Psoas muscle (tissue), 8 donors: Measurements from ENCODE around the gene STYXL2. TPM values are rescaled to one million over a fixed set of nuclear protein-coding genes. Genes with fewer than 3 reads are reported as not detected.

Source experiments
- ATAC-seq, 4 donors: fragments of 200-7000 bp; cut with Tn5 transposase; one replicate each; pipeline ENCODE4 v1.9.1; 2020; ENCODE audit warnings: moderate library complexity in 3 of 4, mild to moderate bottlenecking in 2 of 4
- DNase-seq, 2 donors: peaks; one replicate each; pipeline ENCODE4 v3.0.0-alpha.2; 2020
- H3K27ac ChIP-seq: fragments of 200-600 bp; one replicate; pipeline ENCODE4 v1.8.0; 2022
- H3K27me3 ChIP-seq, 3 donors: fragments of 200-600 bp in 1 of 3; one replicate each; pipeline versions ENCODE4 v1.6.1 to v1.8.0; 2013 to 2022; ENCODE audit warnings: low read length in 2 of 3, mild to moderate bottlenecking in 2 of 3, moderate library complexity in 1 of 3; ENCODE audit not compliant: insufficient read depth in 3 of 3
- H3K36me3 ChIP-seq, 2 donors: fragments of 200-600 bp in 1 of 2; one replicate each; pipeline versions ENCODE4 v1.6.1 to v1.8.0; 2013 to 2022; ENCODE audit warnings: low read depth in 1 of 2, mild to moderate bottlenecking in 1 of 2, moderate library complexity in 1 of 2; ENCODE audit not compliant: insufficient read depth in 1 of 2
- H3K4me1 ChIP-seq: fragments of 200-600 bp; one replicate; pipeline ENCODE4 v1.8.0; 2022
- H3K4me3 ChIP-seq: fragments of 200-600 bp; one replicate; pipeline ENCODE4 v1.8.0; 2022; ENCODE audit warnings: mild to moderate bottlenecking
- H3K9me3 ChIP-seq: fragments of 200-600 bp; one replicate; pipeline ENCODE4 v1.8.0; 2022
- WGBS, 3 donors: extraction: QIAGEN DNeasy Blood & Tissue Kit; methylation state at CpG; one replicate each; pipeline versions ENCODE4 v1.1.6 to v1.1.7; 2013; 5-methylcytosine and 5-hydroxymethylcytosine counted together
- intact Hi-C, 2 donors: fragments of 100-400 bp; cut with DNase I; formaldehyde crosslinking; loops; one replicate each; pipeline versions ENCODE4 v1.11.0 to v1.14.2; 2022
- polyA plus RNA-seq, 3 donors: library from polyadenylated mRNA; stranded (reverse); fragments of 200-250 nt; gene quantifications; one replicate each; pipeline ENCODE4 v1.2.3, GENCODE V29; 2013
- total RNA-seq, 4 donors: library from RNA; stranded (reverse); fragmentation: NEBNext Ultra II Directional in 2 of 4; extraction: Animal tissue kit (Norgen Biotek cat#: 25700) in 2 of 4; gene quantifications; one replicate each; pipeline versions ENCODE4 v1.2.1 to v1.2.4, GENCODE V29; 2021 to 2023
- TF ChIP-seq, protein P1 (sequence below): fragments of 200-600 bp; IDR thresholded peaks from one replicate; pipeline ENCODE4 v1.8.0; 2022; ENCODE audit warnings: antibody characterized with exemption
- donor health status: healthy with polysubstance abuse.
- donor health status: DM: no; HTN: no; CAD: no; lungs with moderate emphysema.
- donor health status: Bipolar disorder and iron deficiency.
- donor health status: healthy.
- donor health status: DM: yes; HTN: yes; CAD: no.
- donor health status: DM: no; HTN: no; CAD: no.
- donor health status: DM: no; HTN: no; CAD: no.
- donor health status: DM: yes; HTN: yes; CAD: no.

STYXL2 gene
- total and polyA plus RNA-seq, 7 donors, result 15.2 to 205 (median 134) TPM

DNA sequence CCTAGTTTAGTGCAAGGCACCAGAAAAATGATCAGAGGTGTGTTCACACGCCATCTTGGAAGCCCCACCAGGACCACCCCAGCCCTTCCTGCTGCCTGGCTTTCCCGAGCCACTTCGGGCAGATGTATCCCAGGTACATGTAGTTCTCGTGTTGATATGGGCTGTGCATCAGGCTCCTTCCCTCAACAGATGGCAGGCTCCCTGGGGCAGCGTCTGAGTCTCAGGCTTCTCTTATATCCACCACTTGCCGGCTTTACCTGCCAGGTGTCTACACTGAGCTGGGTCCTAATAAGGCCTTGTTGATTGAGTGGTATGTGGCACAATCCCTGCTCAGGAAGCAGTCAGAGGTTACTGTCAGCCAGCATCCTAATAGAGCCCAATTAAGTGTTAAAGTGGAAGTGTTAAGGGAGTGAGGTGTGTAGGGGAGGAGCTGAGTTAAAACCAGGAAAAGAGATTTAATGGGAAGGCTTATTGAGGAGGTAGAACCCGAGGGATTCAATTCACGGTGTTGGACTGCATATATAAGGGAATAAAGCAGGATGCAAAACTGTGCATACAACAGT is 12.2 kb upstream of the STYXL2 start:
- TF ChIP-seq, protein P1, sequence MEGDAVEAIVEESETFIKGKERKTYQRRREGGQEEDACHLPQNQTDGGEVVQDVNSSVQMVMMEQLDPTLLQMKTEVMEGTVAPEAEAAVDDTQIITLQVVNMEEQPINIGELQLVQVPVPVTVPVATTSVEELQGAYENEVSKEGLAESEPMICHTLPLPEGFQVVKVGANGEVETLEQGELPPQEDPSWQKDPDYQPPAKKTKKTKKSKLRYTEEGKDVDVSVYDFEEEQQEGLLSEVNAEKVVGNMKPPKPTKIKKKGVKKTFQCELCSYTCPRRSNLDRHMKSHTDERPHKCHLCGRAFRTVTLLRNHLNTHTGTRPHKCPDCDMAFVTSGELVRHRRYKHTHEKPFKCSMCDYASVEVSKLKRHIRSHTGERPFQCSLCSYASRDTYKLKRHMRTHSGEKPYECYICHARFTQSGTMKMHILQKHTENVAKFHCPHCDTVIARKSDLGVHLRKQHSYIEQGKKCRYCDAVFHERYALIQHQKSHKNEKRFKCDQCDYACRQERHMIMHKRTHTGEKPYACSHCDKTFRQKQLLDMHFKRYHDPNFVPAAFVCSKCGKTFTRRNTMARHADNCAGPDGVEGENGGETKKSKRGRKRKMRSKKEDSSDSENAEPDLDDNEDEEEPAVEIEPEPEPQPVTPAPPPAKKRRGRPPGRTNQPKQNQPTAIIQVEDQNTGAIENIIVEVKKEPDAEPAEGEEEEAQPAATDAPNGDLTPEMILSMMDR, result no peak
- Histone ChIP-seq H3K4me1 (peaks cover 10% of the 10 kb centered on the region), H3K27ac (no peak overlapping the region), H3K9me3 (no peaks in the 10 kb centered on the region), H3K36me3 (no peaks in the 10 kb centered on the region), H3K27me3 (no peaks in the 10 kb centered on the region), H3K4me3 (no peak overlapping the region)
- ATAC-seq (no peak), DNase-seq (no peak)
- intact Hi-C loops, result no loop called here
- WGBS, 3 donors, result 80 to 83% (median 82%) methylated on average over 8 of the region's 8 CpGs

DNA sequence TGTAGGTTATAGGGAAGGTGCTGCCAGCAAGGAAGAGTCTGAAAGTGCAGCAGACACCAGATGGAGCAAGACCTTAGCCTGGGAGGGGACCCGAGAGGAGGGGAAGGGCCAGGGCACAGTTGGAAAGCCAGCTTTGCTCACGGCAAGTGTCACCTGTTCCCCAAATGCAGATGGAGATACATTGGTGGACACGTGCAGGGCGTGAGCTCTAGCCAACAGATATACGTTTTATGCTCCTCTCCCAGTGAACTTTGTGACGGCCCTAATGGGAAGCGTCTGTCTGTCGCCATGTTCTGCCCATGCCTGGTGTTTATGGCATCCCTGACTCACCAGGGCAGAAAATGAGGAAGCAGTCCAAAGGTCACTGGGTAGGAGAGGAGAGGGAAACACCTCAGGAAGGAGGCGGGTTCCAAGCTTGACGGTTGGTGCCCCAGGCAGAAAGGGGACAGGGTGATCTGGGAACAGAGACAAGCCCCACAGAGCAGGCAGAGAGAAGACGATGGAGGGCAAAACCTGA is 11.3 kb upstream of the STYXL2 start:
- no peak overlapping the region for H3K27ac ChIP-seq
- DNase-seq, result no peak
- ATAC-seq, result peak; percentile 52 to 86 (median 84)
- H3K4me1 ChIP-seq, result peaks cover 10% of the 10 kb centered on the region
- intact Hi-C loops, result no loop called here
- H3K27me3 ChIP-seq, result no peaks in the 10 kb centered on the region
- H3K4me3 ChIP-seq, result no peak overlapping the region
- TF ChIP-seq, protein P1, result peak; percentile 7
- no peaks in the 10 kb centered on the region for H3K36me3 ChIP-seq
- no peaks in the 10 kb centered on the region for H3K9me3 ChIP-seq
- 49 to 60% (median 52%) methylated on average over 11 of the region's 11 CpGs for WGBS, 3 donors

DNA sequence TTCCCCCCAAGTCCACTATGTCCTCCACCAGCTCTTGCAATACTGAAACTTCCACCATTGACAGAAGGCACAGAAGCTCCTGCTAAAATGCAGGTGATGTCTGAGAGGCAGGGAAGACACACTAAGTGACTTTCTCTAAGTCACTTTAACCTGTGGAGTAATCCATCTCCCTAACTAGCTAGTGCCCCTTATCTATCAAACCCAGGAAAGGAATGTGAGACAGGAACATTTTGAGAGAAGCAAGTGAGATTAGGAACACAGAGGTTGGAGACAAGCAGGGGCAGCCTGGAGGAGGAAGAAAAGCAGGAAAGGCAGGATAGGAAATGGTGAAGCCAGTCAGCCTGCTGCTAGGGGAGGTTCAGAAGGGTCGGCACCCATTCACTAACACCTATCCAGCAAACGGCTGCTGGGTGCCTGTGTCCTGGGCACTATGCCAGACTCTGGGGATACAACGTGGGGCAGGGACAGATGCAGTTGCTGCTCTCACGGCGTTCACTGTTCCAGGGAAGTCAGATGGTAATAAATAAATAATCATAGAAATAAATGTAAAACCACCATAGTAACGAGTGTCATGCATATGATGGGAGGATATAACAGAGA is 10.7 kb upstream of the STYXL2 start:
- no peak overlapping the region for H3K4me3 ChIP-seq
- DNase-seq, result no peak
- H3K9me3 ChIP-seq, result no peaks in the 10 kb centered on the region
- intact Hi-C loops, result no loop called here
- H3K27me3 ChIP-seq, result no peaks in the 10 kb centered on the region
- peaks cover 10% of the 10 kb centered on the region for H3K4me1 ChIP-seq
- TF ChIP-seq, protein P1, result no peak
- WGBS, 3 donors, result 13 to 33% (median 16%) methylated on average over 6 of the region's 6 CpGs
- H3K36me3 ChIP-seq, result no peaks in the 10 kb centered on the region
- peak; percentile 52 to 68 (median 60) for ATAC-seq
- no peak overlapping the region for H3K27ac ChIP-seq

DNA sequence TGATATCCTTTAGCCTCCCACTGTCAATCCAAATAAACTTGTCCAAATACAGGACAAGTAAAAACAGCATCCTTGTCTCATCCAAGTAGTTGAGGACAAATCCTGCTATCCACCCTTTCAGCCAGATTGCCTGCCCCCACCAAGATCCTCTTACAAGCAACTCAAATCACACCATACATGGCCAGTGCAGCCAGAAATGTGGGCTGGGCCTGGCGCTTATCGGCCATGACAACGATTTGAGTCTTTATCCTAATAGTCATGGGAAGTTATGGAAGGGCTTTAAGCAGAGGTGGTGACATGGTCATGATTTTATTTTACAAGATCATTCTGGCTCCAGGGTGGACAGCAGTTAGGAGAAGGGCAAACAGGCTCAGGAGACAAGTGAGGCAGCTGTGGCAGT is 10.0 kb upstream of the STYXL2 start:
- no peak for ATAC-seq

More for the DNA sequence above, 10.0 kb upstream of the STYXL2 start:
- Histone ChIP-seq H3K27ac (no peak overlapping the region), H3K9me3 (no peaks in the 10 kb centered on the region), H3K4me1 (peaks cover 10% of the 10 kb centered on the region), H3K27me3 (no peaks in the 10 kb centered on the region), H3K4me3 (no peak overlapping the region), H3K36me3 (no peaks in the 10 kb centered on the region)
- WGBS, 3 donors, result 62 to 79% (median 69%) methylated on average over 3 of the region's 3 CpGs
- intact Hi-C loops, result no loop called here
- DNase-seq, result no peak
- TF ChIP-seq, protein P1, result no peak
